ENCODE results near the gene NXNL1. TPM values are rescaled to one million over a fixed set of nuclear protein-coding genes. Genes with fewer than 3 reads are reported as not detected.
A peak's percentile ranks its signal among the peaks of the same experiment; 100 is the strongest.

The NXNL1 gene
- total and polyA plus RNA-seq, 2 of the 8 experiments (the other 6 are each of a cell fraction or from before 2014, with no cell fraction given) = not detected

GRCh38 chr19:17450264-17451075, 10.3 kb downstream of the NXNL1 start:
- Histone ChIP-seq H3K36me3 (ENCODE audit: control insufficient read depth in 2 of 4, insufficient read depth in 4 of 4, low read length in 3 of 4) (no peaks in the 10 kb centered on the region), H2AFZ (ENCODE audit: low read length) (no peak overlapping the region), H2BK15ac (ENCODE audit: low read length) (no peak overlapping the region), H3K14ac (ENCODE audit: insufficient read length) (no peak overlapping the region), H2BK20ac (ENCODE audit: low read length) (no peak overlapping the region), H3K79me2 (ENCODE audit: control insufficient read depth in 1 of 2, insufficient read depth in 2 of 2, low read length in 2 of 2) (no peaks in the 10 kb centered on the region), H3K79me1 (ENCODE audit: low read depth, low read length) (no peaks in the 10 kb centered on the region), H3K18ac (ENCODE audit: extremely low read depth, low read length) (no peak overlapping the region), H3K9me3 (ENCODE audit: insufficient read depth in 2 of 2, low read depth in 1 of 2, low read length in 1 of 2) (no peaks in the 10 kb centered on the region), H4K91ac (replicated peaks; ENCODE audit: insufficient read length, low read length) (no peak overlapping the region), H4K5ac (ENCODE audit: insufficient read length, low read depth, low read length) (no peak overlapping the region), H3K23me2 (ENCODE audit: low read depth, low read length) (peaks cover 11% of the 10 kb centered on the region; the same call in 1 of the 2 replicates), H3K9ac (replicated peaks in 1 of 4; ENCODE audit: extremely low read depth in 1 of 4, low read depth in 3 of 4, low read length in 3 of 4) (no peak overlapping the region), H2AK5ac (ENCODE audit: low read depth, low read length) (no peak overlapping the region), H2BK12ac (ENCODE audit: low read depth, low read length) (0 out of 2 replicates have a peak overlapping the region, but pooled peaks have one; percentile 6), H3K23ac (ENCODE audit: insufficient read length) (no peak overlapping the region), H4K8ac (ENCODE audit: extremely low read depth, insufficient read depth, low read length) (no peak overlapping the region), H4K20me1 (replicated peaks in 1 of 2; ENCODE audit: control insufficient read depth in 1 of 2, insufficient read depth in 2 of 2, low read length in 2 of 2) (peaks cover 0 to 2% of the 10 kb centered on the region in 2 experiments), H2BK5ac (ENCODE audit: low read depth, low read length) (no peak overlapping the region), H3K4me2 (ENCODE audit: insufficient read depth in 1 of 2, low read depth in 2 of 2, low read length in 2 of 2) (no peak overlapping the region), H2BK120ac (replicated peaks; ENCODE audit: low read depth, low read length) (no peak overlapping the region), H3K4ac (replicated peaks; ENCODE audit: insufficient read length, low read depth, low read length) (no peak overlapping the region), H3K4me3 (ENCODE audit: extremely low read depth in 1 of 4, insufficient read depth in 2 of 4, low read depth in 3 of 4, low read length in 4 of 4) (no peak overlapping the region), H3K27ac (ENCODE audit: low read depth, low read length) (no peak overlapping the region), H3K56ac (replicated peaks; ENCODE audit: insufficient read length, low read depth, low read length) (no peak overlapping the region), H3K27me3 (replicated peaks in 1 of 4; ENCODE audit: control insufficient read depth in 3 of 4, extremely low read depth in 1 of 4, insufficient read depth in 3 of 4, low read length in 3 of 4) (peaks cover 2 to 28% (median 21%) of the 10 kb centered on the region in 4 experiments), H3K4me1 (replicated peaks in 1 of 4; ENCODE audit: control insufficient read depth in 3 of 4, insufficient read depth in 4 of 4, low read length in 3 of 4) (peaks cover 0 to 7% (median 5%) of the 10 kb centered on the region in 4 experiments; a peak in 6 of 7 replicates)
- ChIA-PET CTCF (ENCODE audit: partially characterized antibody) (interaction anchor here (1.4 to 2.7 kb wide), 2 partner anchors 46 to 64 kb away, joined by 3 to 11 read pairs; no protein-coding TSS in a partner anchor), POLR2A (ENCODE audit: partially characterized antibody) (no interaction called here)
- 73% methylated on average over 8 of the region's 8 CpGs; no CpG with 5 or more reads in 1 of the 2 experiments for WGBS, 2 experiments (ENCODE audit: extremely low coverage in 1 of 2, insufficient coverage in 1 of 2, insufficient read length in 1 of 2, insufficient replicate concordance in 2 of 2, low coverage in 1 of 2, low lambda C conversion rate in 2 of 2, missing lambda C conversion rate in 1 of 2)
- FAIRE-seq (peak; percentile 19), DNase-seq (ENCODE audit: low read depth in 1 of 2, low spot score in 2 of 2) (no peak)

All from H1 (cell line).